Measurements from ENCODE around the gene ACOX3. TPM values are rescaled to one million over a fixed set of nuclear protein-coding genes. Genes with fewer than 3 reads are reported as not detected.

Gene ACOX3
- total and polyA plus RNA-seq, 10 of the 15 experiments (the other 5 are each of a cell fraction or from before 2014, with no cell fraction given) = 2.0 to 24.5 (median 14.0) TPM

GRCh38 chr4:8330821-8331574 is 109.5 kb downstream of the ACOX3 start:
- CTCF ChIA-PET = no interaction called here
- DNase-seq (ENCODE audit: low read depth, low spot score) = no peak
- in situ Hi-C loops (cut with MboI) (no loop called here), intact Hi-C loops (cut with micrococcal nuclease; ENCODE audit: unreplicated experiment) (no loop called here)
- Histone ChIP-seq H3K27ac (ENCODE audit: control insufficient read depth, insufficient read depth) (no peak overlapping the region), H3K79me2 (ENCODE audit: control insufficient read depth, insufficient read depth, low read length) (no peaks in the 10 kb centered on the region), H3K36me3 (ENCODE audit: control insufficient read depth in 2 of 2, insufficient read depth in 2 of 2, low read length in 1 of 2) (no peaks in the 10 kb centered on the region), H3K9me3 (replicated peaks; ENCODE audit: control insufficient read depth, insufficient read depth, low read length) (no peaks in the 10 kb centered on the region; the same call in 1 of the 3 replicates), H3K9ac (ENCODE audit: control insufficient read depth, insufficient read depth, low read length) (no peak overlapping the region), H3K4me3 (no peak overlapping the region), H3K4me2 (ENCODE audit: control insufficient read depth, insufficient read depth) (no peak overlapping the region), H3K4me1 (ENCODE audit: control insufficient read depth, insufficient read depth, low read length) (no peaks in the 10 kb centered on the region), H3K27me3 (replicated peaks in 1 of 2; ENCODE audit: control insufficient read depth in 2 of 2, insufficient read depth in 2 of 2, low read length in 1 of 2) (peaks cover 0 to 5% of the 10 kb centered on the region in 2 experiments; a peak in 1 of 4 replicates), H4K20me1 (ENCODE audit: control insufficient read depth, insufficient read depth) (no peaks in the 10 kb centered on the region), H2AFZ (ENCODE audit: control insufficient read depth, low read depth, low read length) (no peak overlapping the region)
- TF ChIP-seq SUPT20H (IDR thresholded peaks at IDR 0.05; ENCODE audit: borderline replicate concordance, control insufficient read depth, low read depth, low read length) = no peak
- TF ChIP-seq TCF7 (IDR thresholded peaks at IDR 0.05; ENCODE audit: borderline replicate concordance) = no peak
- TF ChIP-seq CBFB (IDR thresholded peaks at IDR 0.05; ENCODE audit: low read depth) = no peak
- no peak for TF ChIP-seq ZNF217 (IDR thresholded peaks at IDR 0.05)
- no peak for TF ChIP-seq POLR2AphosphoS5 (IDR thresholded peaks at IDR 0.05; ENCODE audit: low read length)
- no peak for TF ChIP-seq USF1 (IDR thresholded peaks at IDR 0.05; ENCODE audit: borderline replicate concordance, extremely low read length, insufficient read depth, low read depth, low read length)
- no peak for TF ChIP-seq PRDM15 (CRISPR knock-in tag; IDR thresholded peaks at IDR 0.05)
- no TSS peak for BruUV-seq (replicated peaks)
- POLR2A ChIA-PET = no interaction called here
- WGBS (ENCODE audit: insufficient coverage, insufficient replicate concordance, low lambda C conversion rate, missing lambda C conversion rate) = 19% methylated on average over 15 of the region's 15 CpGs
- RAD21 ChIA-PET (ENCODE audit: unreplicated experiment) = interaction anchor here (0.6 kb wide), 1 partner anchor 236 kb away, joined by 4 read pairs; no protein-coding TSS in a partner anchor
- ATAC-seq = no peak
- no peak for FAIRE-seq
- SMC1A ChIA-PET (ENCODE audit: uncharacterized antibody, unreplicated experiment) = no interaction called here
